ENCODE results near the gene DCLK1.

DNA sequence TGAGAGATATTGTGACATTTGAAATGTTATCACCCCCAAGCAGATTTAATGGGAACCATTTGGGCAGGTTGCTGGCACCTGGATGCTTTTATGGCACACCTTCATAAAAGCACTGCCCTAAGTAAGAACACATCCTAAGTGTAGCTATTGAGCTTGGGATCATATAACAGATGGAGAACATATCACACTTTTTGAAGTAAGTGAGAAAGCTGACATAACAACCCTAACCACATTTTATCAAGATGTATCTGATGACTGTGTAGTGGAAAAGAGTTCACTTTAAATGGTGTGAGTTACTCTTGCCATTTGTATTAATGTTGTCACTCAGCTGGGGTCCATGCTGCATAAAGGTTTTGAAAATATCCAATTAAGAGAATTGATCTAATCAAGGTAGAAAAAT, 287.9 kb downstream of the DCLK1 start:
- TF ChIP-seq CTCF (IDR thresholded peaks at IDR 0.05) (no peak), POLR2A (IDR thresholded peaks at IDR 0.05) (no peak)

All from right lobe of liver (tissue), 4 donors.